HepG2 (cell line): ENCODE data around the gene TM4SF18. TPM values are rescaled to one million over a fixed set of nuclear protein-coding genes. Genes with fewer than 3 reads are reported as not detected.

Experiments used
- CHD2 ChIP-seq: IDR thresholded peaks from 2 replicates; pipeline ENCODE4 v1.6.1; 2011; ENCODE audit warnings: low read depth, low read length, improper control_type of control experiment
- E2F5 ChIP-seq: sonication (generic); formaldehyde crosslinking; conservative IDR thresholded peaks from 2 replicates; pipeline ENCODE4 v1.4.0; 2020; ENCODE audit warnings: missing genetic modification reagents
- FOXA3 ChIP-seq: IDR thresholded peaks from 2 replicates; pipeline ENCODE4 v1.6.1; 2016; ENCODE audit warnings: missing genetic modification reagents, missing compliant biosample characterization
- KDM2A ChIP-seq: sonication (generic); formaldehyde crosslinking; IDR thresholded peaks from 2 replicates; pipeline ENCODE4 v1.4.0; 2020; ENCODE audit warnings: low read depth, missing genetic modification reagents, borderline replicate concordance
- PHF5A ChIP-seq: IDR thresholded peaks from one replicate; pipeline ENCODE4 v1.6.1; 2018; ENCODE audit warnings: low read depth, missing genetic modification reagents; ENCODE audit not compliant: unreplicated experiment
- PRDM15 ChIP-seq: sonication (generic); formaldehyde crosslinking; IDR thresholded peaks from 2 replicates; pipeline ENCODE4 v1.4.0; 2020; ENCODE audit warnings: missing genetic modification reagents
- SALL1 ChIP-seq: sonication (generic); formaldehyde crosslinking; IDR thresholded peaks from 2 replicates; pipeline ENCODE4 v1.8.0; 2022; ENCODE audit warnings: mild to moderate bottlenecking, missing genetic modification reagents
- SMC3 ChIP-seq: IDR thresholded peaks from 2 replicates; pipeline ENCODE4 v1.6.1; 2011; ENCODE audit warnings: low read length, improper control_type of control experiment
- SP1 ChIP-seq, 2 experiments: fragments of 450-650 bp in 1 of 2; sonication (generic) in 1 of 2; formaldehyde crosslinking in 1 of 2; IDR thresholded peaks; 2 replicates each; pipeline versions ENCODE4 v1.4.0 to v1.6.1; 2016 to 2020; ENCODE audit warnings: missing genetic modification reagents in 1 of 2
- SRY ChIP-seq: sonication (generic); formaldehyde crosslinking; IDR thresholded peaks from 2 replicates; pipeline ENCODE4 v1.8.0; 2022; ENCODE audit warnings: mild to moderate bottlenecking, missing genetic modification reagents
- TEAD3 ChIP-seq: optimal IDR thresholded peaks from 2 replicates; pipeline ENCODE3; 2016; ENCODE audit warnings: borderline replicate concordance
- THYN1 ChIP-seq: sonication (generic); formaldehyde crosslinking; IDR thresholded peaks from 2 replicates; pipeline ENCODE4 v1.8.1; 2023; ENCODE audit warnings: low read depth, mild to moderate bottlenecking, moderate library complexity, missing genetic modification reagents, borderline replicate concordance
- YEATS4 ChIP-seq: sonication (generic); formaldehyde crosslinking; IDR thresholded peaks from 2 replicates; pipeline ENCODE4 v1.4.0; 2020; ENCODE audit warnings: missing genetic modification reagents, borderline replicate concordance
- ZBTB1 ChIP-seq: sonication (generic); formaldehyde crosslinking; IDR thresholded peaks from 2 replicates; pipeline ENCODE4 v1.4.0; 2020; ENCODE audit warnings: missing genetic modification reagents, borderline replicate concordance
- ZBTB25 ChIP-seq: IDR thresholded peaks from 2 replicates; pipeline ENCODE4 v1.6.1; 2018; ENCODE audit warnings: missing genetic modification reagents
- ZC3H13 ChIP-seq: sonication (generic); formaldehyde crosslinking; IDR thresholded peaks from 2 replicates; pipeline ENCODE4 v1.8.1; 2023; ENCODE audit warnings: mild to moderate bottlenecking, missing genetic modification reagents, moderate library complexity
- ZNF207 ChIP-seq: fragments of 450-650 bp; IDR thresholded peaks from 2 replicates; pipeline ENCODE4 v1.6.1; 2016; ENCODE audit warnings: antibody characterized with exemption, borderline replicate concordance
- ZNF292 ChIP-seq: sonication (generic); formaldehyde crosslinking; IDR thresholded peaks from 2 replicates; pipeline ENCODE4 v1.8.1; 2022; ENCODE audit warnings: mild to moderate bottlenecking, low read depth, missing genetic modification reagents, borderline replicate concordance
- ZNF460 ChIP-seq: sonication (generic); formaldehyde crosslinking; IDR thresholded peaks from 2 replicates; pipeline ENCODE4 v1.5.1; 2020; ENCODE audit warnings: missing genetic modification reagents, mild to moderate bottlenecking, borderline replicate concordance
- ZNF605 ChIP-seq: sonication (generic); formaldehyde crosslinking; IDR thresholded peaks from 2 replicates; pipeline ENCODE4 v1.8.0; 2022; ENCODE audit warnings: mild to moderate bottlenecking, missing genetic modification reagents
- ZNF766 ChIP-seq: sonication (generic); formaldehyde crosslinking; IDR thresholded peaks from 2 replicates; pipeline ENCODE4 v1.5.0; 2020; ENCODE audit warnings: missing genetic modification reagents, borderline replicate concordance
- ZXDC ChIP-seq: sonication (generic); formaldehyde crosslinking; IDR thresholded peaks from 2 replicates; pipeline ENCODE4 v1.5.0; 2020; ENCODE audit warnings: mild to moderate bottlenecking, missing genetic modification reagents
- polyA plus RNA-seq, 8 experiments: library from polyadenylated mRNA; depleted of rRNA in 3 of 8; stranded (reverse) in 7 of 8; unstranded in 1 of 8; fragments of >200 nt; fragmentation: Illumina TruSeq in 4 of 8; extraction: Trizol in 4 of 8; gene quantifications; 2 replicates each; pipeline versions ENCODE4 v1.2.1 to v1.2.3, GENCODE V29; 2011 to 2016; ENCODE audit warnings: low read depth in 4 of 8, missing spikeins in 1 of 8, mixed read lengths in 1 of 8; ENCODE audit not compliant: insufficient read depth in 1 of 8
- total RNA-seq, 5 experiments: library from RNA; depleted of rRNA; stranded (reverse); fragments of >200 nt; fragmentation: Illumina TruSeq; extraction: Trizol; gene quantifications; 2 replicates each; pipeline ENCODE4 v1.2.3, GENCODE V29; 2016; ENCODE audit warnings: low read depth in 1 of 5

Gene TM4SF18
- total and polyA plus RNA-seq, 2 of the 13 experiments (the other 11 are each of a cell fraction or from before 2014, with no cell fraction given): 0.15 TPM; not detected in 1

GRCh38 chr3:149369991-149370866 is 36.8 kb upstream of the TM4SF18 start (continued):
- TF ChIP-seq ZBTB25 (no peak), E2F5 (CRISPR knock-in tag) (no peak), ZNF207 (no peak), YEATS4 (CRISPR knock-in tag) (no peak), ZNF766 (CRISPR knock-in tag) (no peak), ZNF460 (CRISPR knock-in tag) (no peak), ZXDC (no peak), ZC3H13 (CRISPR knock-in tag) (no peak; the same call in 1 of the 2 replicates), ZNF292 (CRISPR knock-in tag) (no peak), FOXA3 (CRISPR knock-in tag) (no peak; the same call in 1 of the 2 replicates), PHF5A (CRISPR knock-in tag) (no peak), THYN1 (CRISPR knock-in tag) (no peak), SALL1 (no peak), SRY (CRISPR knock-in tag) (no peak), KDM2A (no peak), ZNF605 (CRISPR knock-in tag) (no peak), SMC3 (no peak), ZBTB1 (CRISPR knock-in tag) (no peak), PRDM15 (CRISPR knock-in tag) (no peak), CHD2 (no peak), SP1 (IDR thresholded peaks at IDR 0.05) (no peak), SP1 (CRISPR knock-in tag; IDR thresholded peaks at IDR 0.05) (no peak), TEAD3 (CRISPR knock-in tag) (no peak)
